ENCODE results near the gene CYP27A1.
"Not testable (repeated sequence)": the region's sequence is repeated elsewhere in the genome, so short reads cannot be mapped to it uniquely, and the experiment has no call there.

The CYP27A1 gene

DNA sequence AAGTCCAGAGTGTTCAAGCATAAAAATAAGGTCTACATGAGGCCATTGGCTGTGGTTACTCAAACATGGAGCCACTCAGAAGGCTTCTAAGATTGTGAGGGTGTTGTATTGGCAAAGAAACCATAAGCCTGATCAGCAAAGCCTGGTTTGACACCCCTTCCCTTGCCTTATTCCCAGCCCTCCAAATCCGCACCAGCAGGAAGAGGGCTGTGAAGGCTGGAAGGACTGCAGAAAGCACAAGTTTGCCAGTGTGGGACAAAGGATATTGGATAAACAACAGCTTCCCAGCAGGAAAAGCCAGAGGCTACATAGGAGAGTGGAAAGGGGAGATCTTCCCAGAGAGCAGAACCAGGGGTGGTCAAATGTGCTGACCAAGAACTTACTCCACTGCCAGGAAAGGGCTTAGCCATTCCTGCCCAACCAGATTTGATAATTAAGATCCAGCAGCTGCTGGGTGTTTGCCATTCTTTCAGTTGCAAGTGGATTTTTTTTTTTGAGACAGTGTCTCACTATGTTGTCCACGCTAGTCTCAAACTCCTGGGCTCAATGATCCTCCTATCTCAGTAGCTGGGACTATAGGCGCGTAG, 51.2 kb downstream of the CYP27A1 start:
- no peak for DNase-seq

DNA sequence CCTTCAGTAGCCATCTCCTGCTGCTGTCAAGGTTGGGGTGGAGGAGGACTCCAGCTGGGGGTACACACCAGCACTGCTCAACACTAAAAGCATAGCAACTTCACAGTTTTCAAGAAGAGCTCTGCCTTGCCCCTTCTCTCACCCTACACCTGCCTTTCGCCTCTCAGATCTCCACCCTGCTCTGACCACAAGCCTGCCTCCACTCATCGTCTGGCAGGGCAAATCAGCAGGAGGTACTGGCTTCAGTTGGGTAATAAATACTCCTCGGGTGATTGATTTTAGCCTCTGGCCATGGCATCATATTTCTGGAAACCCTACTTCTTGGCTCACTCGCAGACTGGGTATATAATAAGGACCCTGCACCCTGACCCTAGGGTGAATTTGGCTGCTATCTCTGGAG, 52.7 kb downstream of the CYP27A1 start:
- no peak for DNase-seq

DNA sequence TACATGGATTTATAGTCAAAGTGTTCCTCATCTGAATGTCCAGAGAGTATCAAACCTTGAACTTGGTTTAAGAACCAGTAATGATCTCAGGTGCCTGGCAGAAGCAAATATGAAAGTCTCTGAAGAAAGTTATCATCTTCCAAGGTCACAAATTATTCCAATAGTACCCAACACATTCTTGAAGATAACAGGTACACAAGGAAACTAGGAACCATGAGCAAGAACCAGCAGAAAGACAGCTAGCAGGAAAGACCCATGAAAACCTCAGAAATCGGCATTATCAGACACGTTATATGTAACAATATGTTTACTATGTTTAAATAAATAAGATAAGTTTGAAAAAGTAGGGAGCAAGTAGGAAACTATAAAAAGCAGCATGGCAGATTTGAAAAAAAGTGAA, 55.5 kb downstream of the CYP27A1 start:
- DNase-seq, result no peak

DNA sequence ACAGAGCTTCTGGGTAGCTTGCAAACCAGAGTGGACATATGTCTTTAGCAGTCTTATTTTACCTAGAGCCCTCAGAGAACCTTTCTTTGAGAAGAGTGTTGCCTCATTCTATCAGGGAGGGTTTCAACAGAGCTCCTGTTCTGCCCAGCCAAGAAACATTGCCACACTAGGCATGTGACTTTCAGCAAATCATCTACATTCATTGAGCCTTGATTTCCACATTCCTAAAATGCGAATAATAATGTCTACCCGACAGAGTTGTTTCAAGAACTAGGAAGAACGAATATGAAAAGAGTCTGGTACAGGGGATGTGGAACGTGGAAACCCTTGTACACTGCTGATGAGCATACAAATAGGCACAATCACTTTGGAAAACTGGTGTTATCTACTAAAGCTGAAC, 57.5 kb downstream of the CYP27A1 start:
- no peak for DNase-seq

DNA sequence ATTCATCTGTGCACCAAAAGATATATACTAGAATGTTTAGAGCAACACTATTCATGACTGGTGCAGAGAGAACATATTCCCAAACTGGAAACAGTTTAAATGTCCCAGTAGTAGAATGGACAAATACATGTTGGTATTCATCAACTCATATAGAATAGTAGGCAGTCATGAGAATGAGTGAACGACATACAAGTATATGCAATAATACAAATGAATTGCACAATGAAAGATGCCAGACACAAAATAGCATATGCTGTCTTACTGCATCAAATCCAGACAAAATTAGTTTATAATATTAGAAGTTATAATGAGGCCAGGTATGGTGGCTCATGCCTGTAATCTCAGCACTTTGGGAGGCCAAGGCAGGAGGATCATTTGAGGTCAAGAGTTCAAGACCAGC, 57.9 kb downstream of the CYP27A1 start:
- no peak for DNase-seq

DNA sequence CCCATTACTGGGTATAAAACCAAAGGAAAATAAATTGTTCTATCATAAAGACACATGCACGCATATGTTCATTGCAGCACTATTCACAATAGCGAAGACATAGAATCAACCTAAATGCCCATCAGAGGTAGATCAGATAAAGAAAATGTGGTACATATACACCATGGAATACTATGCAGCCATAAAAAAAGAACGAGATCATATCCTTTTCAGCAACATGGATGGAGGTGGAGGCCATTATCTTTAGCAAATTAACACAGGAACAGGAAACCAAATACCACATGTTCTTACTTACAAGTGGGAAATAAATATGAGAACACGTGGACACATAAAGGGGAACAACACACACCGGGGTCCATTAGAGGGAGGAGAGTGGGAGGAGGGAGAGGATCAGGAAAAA, 62.4 kb downstream of the CYP27A1 start:
- not testable (repeated sequence) for DNase-seq

DNA sequence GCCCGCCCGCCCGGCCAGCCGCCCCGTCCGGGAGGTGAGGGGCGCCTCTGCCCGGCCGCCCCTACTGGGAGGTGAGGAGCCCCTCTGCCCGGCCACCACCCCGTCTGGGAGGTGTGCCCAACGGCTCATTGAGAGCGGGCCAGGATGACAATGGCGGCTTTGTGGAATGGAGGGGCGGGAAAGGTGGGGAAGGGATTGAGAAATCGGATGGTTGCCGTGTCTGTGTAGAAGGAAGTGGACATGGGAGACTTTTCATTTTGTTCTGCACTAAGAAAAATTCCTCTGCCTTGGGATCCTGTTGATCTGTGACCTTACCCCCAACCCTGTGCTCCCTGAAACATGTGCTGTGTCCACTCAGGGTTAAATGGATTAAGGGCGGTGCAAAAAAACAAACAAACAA, 65.0 kb downstream of the CYP27A1 start:
- not testable (repeated sequence) for DNase-seq

DNA sequence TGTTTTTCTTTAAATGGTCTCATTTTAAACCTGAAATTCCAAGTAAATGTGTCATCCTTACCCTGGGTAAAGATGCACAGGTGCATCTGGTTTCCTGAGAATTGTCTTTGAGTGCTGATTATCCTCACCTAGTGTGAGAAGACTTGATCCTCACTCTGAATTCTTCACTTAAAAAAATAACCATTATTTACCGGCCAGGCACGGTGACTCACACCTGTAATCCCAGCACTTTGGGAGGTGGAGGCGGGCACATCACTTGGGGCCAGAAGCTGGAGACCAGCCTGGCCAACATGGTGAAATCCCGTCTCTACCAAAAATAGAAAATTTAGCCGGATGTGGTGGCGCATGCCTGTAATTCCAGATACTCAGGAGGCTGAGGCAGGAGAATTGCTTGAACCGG, 67.8 kb downstream of the CYP27A1 start:
- no peak for DNase-seq

DNA sequence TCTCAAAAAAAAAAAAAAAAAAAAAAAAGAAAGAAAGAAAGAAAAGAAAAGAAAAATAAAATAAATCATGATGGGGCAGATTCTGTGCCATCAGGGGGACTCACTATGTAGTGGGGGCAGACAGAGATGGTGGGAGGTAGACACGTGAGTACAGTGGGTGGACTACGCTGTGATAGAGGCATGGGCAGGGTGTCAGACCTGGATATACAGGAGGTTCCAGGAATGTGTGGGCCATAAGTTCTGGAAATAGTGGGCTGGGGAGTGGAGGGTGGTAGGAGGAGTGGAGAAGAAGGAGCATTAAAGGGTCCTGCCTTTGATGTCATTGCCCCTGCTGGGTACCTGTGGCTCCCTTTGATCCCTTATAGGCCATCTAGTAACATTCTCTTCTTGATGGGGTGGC, 68.8 kb downstream of the CYP27A1 start:
- no peak for DNase-seq

DNA sequence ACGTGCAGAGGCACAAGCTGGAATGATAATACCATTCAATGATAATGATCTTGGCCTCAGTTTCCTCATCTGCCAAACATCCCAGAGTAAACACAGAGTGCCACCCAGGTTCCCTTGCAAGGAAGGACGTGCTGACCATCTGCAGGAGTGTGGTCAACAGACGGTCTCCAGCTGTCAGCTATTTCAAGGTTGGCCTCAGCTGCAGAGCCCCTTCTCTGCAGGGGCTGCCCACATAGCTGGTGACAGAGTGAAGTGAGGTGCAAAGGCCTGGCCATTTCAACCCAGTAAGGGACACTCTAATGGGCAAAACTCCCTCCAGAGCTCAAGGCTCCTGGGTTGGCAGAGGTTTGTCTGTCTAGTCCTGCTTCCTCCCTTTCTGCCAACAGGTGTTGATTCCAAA, 69.3 kb downstream of the CYP27A1 start:
- DNase-seq, result no peak

DNA sequence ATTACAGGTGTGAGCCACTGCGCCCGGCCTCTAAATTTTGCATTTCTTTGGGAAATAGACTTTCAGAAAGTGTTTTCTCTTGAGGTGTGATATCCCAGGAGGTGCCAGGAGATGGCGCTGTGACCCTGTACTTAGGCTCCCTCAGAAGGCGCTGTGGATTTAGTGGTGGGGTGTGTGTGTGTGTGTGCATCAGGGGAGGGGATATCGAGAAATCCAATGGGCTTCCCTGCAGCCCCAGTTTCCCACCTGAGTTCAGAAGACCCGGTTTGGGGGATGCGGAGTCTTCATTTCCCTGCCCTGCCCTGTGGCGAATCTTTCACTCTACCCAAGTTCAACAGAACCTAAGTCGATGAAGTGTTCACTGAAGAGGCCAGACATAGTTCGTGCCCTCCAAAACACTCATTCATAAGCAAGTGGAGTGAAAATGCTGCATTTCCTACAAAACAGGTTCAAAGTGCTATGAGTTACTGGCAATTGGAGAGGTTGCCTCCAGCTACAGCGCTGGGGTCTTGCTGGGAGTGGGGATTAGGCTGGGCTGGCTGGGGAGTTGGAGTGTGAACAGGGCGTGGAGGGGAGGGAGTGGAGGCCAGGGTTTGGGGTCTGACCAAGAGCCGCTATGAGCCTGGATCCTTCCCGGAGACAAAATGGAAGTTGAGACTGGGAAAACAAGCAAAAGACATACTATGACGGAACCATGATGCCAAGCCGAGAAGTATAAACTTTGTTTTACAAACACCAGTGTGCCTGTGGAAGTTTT, 71.1 kb downstream of the CYP27A1 start:
- DNase-seq, result peak; percentile 59

DNA sequence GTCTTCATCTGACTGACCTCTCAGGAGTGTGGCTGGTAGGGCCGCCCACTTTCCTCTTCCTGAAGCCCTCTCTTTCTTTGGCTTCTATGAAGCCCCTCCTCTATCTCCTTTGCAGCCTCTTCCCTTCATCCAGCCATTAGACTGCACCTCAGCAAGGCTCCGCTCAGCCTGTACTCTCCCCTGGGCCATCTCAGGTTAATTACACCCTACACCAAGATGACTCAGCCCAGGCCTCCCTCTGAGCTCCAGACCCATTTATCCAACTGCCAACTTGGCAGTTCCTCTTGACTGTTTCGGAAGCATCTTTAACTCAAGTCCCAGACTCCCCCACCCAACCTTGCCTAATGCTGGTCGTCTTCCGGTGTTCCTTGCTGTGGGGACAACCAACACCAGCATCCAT, 71.8 kb downstream of the CYP27A1 start:
- no peak for DNase-seq

DNA sequence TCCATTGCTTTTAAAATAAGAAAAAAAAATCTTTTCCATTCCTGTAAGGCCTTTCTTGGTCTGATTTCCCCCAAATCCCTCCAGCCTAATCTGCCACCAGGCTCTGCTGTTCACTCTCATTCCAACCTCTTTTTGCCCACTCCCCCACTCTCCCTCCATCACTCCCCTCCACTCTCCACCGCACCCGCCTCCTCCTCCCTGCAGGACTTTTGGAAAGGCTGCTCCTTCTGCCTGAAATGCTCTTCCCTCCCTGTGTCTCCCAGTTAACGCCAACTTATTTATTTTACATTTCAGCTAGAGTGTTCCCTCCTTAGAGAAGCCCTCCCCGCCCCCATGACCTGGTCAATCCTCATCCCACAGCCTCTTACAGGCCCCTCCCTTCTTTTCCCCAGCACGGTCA, 72.9 kb downstream of the CYP27A1 start:
- DNase-seq, result no peak

DNA sequence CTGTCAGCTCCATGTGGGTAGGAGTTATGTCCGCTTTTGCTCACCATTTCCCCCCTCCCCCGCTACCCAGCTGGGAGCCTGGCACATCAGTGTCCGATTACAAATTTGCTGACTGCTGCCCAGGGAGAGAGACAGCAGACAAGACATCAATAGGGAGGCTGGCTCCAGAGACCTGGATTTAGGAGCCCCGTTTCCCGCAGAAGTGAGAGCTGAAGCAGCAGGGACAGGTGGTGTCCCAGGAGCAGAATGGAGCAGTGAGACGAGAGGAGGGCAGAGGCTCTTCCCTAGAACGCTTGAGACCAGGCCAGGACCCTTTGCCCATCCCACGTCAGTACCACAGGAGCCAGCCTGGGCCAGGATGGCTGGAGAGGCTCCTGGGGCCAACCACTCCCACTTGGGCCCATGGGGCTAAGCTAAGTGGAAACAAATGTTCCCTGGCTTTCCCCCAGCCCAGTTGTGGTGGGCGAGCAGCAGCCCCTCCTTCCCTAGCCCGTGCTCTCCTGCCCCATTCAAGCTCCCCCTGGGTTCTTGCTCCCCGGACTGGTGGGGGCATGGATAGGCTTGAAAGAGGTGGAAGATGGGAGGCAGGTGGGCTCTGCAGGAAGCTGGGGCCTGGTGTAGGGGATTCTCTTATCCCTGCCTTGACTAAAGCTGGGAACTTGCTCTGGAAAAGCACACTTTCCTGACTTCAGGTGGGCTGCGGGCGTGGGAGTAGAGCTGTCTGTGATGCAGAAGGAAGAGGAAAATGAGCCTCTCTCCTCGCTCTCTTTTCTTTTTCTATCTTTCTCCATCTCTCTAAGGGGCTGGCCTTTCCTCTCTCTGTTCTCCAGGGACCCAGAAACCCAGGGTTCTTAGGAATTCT, 73.6 kb downstream of the CYP27A1 start:
- no peak for DNase-seq

DNA sequence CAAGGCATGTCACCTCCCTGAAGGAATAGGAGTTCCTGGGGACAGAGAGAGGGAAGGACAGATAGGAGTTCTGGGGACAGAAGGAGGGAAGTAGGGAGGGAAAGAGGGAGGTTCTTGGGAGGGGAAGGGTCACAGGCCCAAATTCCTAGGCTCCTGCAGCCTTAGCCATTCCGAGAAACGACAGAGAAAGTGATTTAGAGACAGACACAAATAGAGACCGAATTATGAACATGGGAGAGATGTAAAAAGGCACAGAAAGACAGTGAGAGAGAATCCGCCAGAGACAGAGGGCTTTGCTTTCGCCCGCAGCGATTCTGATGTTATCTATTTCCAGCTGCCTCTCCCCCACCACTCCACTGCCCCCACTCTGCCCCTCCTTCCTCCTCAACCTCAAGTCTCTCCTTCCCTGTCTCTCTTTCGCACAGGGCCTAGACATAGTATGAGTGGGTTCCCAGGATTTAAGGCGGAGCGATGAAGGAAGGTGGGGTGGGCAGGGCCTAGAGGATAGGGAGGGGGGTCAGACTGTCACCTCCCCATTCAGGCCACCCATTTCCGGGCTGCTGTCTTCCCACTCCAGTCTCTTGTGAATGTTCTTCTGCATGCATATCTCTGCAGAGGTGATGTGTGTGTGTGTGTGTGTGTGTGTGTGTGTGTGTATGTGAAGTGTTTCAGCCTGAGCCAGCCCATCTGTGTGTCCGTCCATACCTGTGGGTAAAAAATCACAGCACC, 74.4 kb downstream of the CYP27A1 start:
- no peak for DNase-seq

DNA sequence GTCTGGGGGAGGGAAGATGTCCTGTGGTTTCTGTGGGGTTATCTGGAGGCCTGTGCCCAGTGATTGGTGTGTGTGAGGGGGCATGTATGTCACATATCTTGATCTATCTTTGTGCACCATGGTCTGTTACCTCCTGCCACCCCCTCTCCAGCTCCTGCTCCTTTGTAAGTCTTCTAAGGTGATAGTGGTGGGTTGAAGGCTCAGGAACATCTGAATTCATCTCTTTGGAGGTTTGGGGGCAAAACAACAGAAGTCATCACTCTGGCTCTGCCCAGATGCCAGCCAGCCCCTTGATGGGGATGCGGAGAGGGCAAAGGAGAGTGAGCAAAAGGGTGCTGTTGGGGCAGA, 74.9 kb downstream of the CYP27A1 start:
- no peak for DNase-seq

DNA sequence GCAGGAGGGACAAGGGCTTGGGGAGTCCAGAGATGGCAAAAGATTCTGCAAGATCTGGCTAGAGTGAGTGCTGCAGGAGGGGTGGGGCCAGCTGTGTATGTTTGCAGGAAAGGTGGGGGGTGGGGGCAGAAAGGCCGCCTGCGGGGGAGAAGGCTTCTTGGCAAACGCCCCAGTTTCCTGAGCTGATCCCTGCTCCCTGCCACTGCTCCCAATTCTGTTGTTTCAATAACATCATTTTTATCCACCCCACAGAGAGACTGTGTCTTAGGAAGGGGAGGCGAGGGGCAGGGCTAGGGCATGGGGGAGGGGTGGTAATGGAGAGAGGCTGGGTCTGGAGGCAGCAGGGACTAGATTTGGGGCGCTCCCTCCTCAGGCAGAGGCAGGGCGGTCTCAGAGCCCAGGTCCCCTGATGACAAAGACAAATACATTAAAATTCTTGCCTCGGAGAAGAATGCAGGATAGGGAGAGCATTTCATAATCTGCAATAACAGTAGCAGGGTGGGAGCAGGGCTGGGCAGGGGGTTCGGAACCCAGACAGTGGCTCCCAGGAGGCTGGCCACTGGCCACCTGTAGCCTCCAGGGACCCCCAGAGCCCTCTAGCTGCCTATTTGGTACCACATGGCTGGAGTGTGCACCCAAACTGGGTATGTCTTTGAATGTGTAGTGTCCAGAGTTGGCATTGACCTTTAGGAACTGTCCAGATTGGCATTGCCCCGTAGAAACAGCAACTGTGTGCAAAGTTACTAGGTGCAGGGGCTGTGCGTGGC, 75.6 kb downstream of the CYP27A1 start:
- no peak for DNase-seq

DNA sequence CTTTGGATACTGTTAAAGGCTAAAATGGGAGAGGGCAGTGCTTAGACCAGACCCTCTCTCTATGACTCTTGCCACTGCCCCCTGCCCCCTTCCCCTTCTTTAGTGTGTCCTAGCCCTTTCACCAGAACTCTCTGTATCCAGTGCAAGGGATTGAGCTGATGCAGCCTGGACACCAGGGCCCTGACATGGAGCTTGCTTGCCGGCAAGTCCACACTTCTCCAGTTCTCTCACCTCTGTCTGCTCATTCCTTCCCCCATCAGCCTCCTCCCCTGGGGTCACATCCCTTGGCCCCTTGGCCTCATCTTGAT, 76.1 kb downstream of the CYP27A1 start:
- DNase-seq, result no peak

DNA sequence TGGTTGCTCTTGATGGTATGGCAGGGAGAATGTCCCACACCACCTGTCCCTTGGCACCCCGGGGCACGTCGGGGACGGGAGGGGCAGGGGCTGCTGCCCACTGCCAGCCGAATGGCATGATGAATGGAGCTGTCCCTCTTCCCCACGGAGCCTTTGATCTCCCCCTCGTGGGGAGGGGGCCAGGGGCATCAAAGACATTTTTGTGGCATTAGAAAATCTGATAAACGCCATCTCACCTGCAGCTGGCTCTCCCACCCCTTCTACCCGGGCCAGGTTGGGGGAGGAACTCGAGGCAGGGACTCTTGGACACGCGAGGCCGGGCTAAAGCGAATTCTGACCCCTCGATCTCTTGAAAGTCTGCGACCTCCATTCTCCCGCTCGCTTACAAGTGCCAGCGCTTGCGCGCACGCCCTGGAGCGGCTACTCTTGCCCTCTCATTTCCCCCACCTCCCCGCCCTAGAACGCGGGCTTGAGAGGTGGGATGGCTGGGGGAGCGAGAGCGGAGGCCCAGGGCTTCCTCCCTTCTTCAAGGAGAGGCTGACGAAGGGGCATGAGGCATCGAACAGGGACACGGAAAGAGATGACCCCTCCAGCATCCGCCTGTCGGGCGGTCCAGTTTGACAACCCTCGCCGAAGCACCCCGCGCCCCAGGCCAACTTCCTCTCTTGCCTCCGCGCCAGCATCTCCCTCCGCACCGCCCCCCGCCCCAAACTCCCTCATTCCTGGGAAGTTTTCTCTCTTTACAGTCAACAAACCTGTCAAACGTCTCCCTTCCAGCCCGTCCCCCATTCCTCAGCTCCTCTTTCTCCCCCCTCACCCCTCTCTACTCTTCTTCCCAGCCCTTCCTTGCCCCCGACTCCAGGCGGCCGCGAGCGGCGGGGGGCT, 77.0 kb downstream of the CYP27A1 start:
- no peak for DNase-seq

DNA sequence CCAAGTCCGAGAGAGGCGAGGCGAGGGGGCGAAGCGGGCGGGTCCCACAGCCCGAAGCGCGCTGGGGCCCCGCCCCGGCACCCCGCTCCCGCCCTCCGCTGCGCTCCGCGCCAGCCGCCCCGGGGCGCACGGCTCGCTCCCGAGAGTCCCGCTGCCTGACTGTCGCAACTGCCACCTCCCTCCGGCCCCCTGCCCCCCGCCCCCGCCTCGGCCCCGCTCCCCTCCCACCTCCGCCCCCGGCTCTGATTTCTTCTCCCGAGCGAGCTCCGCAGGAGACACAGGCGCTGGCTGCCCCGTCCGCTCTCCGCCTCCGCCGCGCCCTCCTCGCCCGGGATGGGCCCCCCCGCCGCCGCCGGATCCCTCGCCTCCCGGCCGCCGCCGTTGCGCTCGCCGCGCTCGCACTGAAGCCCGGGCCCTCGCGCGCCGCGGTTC, 77.6 kb downstream of the CYP27A1 start, which contains the start of gene WNT6:
Gene WNT6, plus strand, starts transcription at position 250 of the 432 bp plus-strand sequence. CDS start 233 bp downstream, outside the sequence.
- no peak for DNase-seq

Data from activated CD4-positive, alpha-beta T cell treated with anti-CD3 and anti-CD28 coated beads, Interleukin-2, amount 50 U/mL, for 16 hours (primary cell).